Ectodermal cell (in vitro differentiated cells): ENCODE data around the gene ELFN2.
"Not testable (repeated sequence)": the region's sequence is repeated elsewhere in the genome, so short reads cannot be mapped to it uniquely, and the experiment has no call there.

Experiments
- H3K27ac ChIP-seq: 2 replicates; pipeline ENCODE4 v1.7.0; 2013; ENCODE audit warnings: mild to moderate bottlenecking, low read depth, low read length; ENCODE audit not compliant: insufficient read depth, poor library complexity, severe bottlenecking
- H3K27me3 ChIP-seq: 2 replicates; pipeline ENCODE4 v1.7.0; 2013; ENCODE audit warnings: mild to moderate bottlenecking, low read length; ENCODE audit not compliant: insufficient read depth, control insufficient read depth, poor library complexity, severe bottlenecking
- H3K36me3 ChIP-seq: one replicate; pipeline ENCODE4 v1.7.0; 2013; ENCODE audit warnings: low read length; ENCODE audit not compliant: control insufficient read depth, insufficient read depth
- H3K4me1 ChIP-seq: one replicate; pipeline ENCODE4 v1.7.0; 2013; ENCODE audit warnings: low read length; ENCODE audit not compliant: control insufficient read depth, insufficient read depth
- H3K4me3 ChIP-seq: 2 replicates; pipeline ENCODE4 v1.7.0; 2013; ENCODE audit warnings: low read depth, low read length, control low read depth; ENCODE audit not compliant: insufficient read depth
- H3K9me3 ChIP-seq: 2 replicates; pipeline ENCODE4 v1.7.0; 2013; ENCODE audit warnings: mild to moderate bottlenecking, low read length, moderate library complexity; ENCODE audit not compliant: control insufficient read depth
- WGBS, 2 experiments: methylation state at CpG; one replicate each; pipeline ENCODE4 v1.1.7; 2013; ENCODE audit warnings: missing lambda C conversion rate in 2 of 2; 5-methylcytosine and 5-hydroxymethylcytosine counted together

The ELFN2 gene

GRCh38 chr22:37331856-37332536 is 95.3 kb downstream of the ELFN2 start:
- Histone ChIP-seq H3K27ac (no peak overlapping the region), H3K4me1 (peaks cover 31% of the 10 kb centered on the region), H3K36me3 (no peaks in the 10 kb centered on the region), H3K27me3 (peaks cover 38% of the 10 kb centered on the region), H3K4me3 (no peak overlapping the region), H3K9me3 (no peaks in the 10 kb centered on the region)
- 85 to 89% methylated on average over 9 of the region's 9 CpGs for WGBS, 2 experiments

GRCh38 chr22:37331034-37331428 is 96.2 kb downstream of the ELFN2 start:
- 67 to 70% methylated on average over 7 of the region's 7 CpGs for WGBS, 2 experiments
- no peak overlapping the region for H3K27ac ChIP-seq
- H3K36me3 ChIP-seq, result no peaks in the 10 kb centered on the region
- peaks cover 41% of the 10 kb centered on the region for H3K27me3 ChIP-seq
- peaks cover 28% of the 10 kb centered on the region for H3K4me1 ChIP-seq
- no peak overlapping the region for H3K4me3 ChIP-seq
- H3K9me3 ChIP-seq, result no peaks in the 10 kb centered on the region

DNA sequence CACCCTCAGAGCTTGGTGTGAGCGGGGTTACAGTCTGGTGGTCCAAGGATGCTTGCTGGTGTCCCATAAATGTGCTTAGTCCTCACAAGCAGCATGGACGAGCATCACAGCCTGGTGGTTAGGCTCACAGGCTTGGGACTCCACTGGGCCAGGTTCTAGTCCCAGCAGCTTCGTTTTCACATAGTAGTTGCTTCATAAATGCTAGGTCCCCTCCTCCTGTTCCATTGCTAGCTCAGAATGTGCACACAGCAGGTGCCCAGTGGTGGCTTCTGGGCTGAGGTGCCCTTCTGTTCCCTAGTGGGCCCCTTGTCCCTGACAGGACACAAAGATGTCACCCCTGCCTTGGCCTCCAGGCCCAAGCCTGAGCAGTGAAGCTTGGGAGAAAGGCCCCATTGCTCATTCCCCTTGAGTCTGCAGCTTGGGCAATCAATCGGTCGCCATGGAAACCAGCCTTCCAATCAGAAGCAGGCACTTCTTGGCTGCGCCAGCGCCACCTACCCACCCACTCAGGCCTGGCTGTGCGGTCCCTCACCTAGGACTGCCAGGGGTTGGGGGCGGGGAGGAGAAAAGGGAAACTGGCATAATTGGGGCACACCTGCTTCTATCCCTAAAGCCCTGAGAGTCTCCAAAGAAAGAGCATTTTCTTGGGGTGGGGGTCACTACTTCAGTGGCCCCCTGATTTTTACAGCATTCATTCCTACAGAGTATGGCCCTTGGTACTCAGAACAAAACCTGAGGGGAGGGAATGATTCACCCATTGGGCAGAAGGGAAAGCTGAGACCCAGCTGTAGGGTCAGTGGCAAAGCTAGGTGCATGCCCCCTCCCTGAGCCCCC is 96.9 kb downstream of the ELFN2 start:
- 32 to 33% methylated on average over 9 of the region's 9 CpGs for WGBS, 2 experiments
- no peaks in the 10 kb centered on the region for H3K9me3 ChIP-seq
- H3K4me1 ChIP-seq, result peaks cover 21% of the 10 kb centered on the region
- H3K27me3 ChIP-seq, result peaks cover 41% of the 10 kb centered on the region
- H3K36me3 ChIP-seq, result no peaks in the 10 kb centered on the region
- H3K27ac ChIP-seq, result no peak overlapping the region
- no peak overlapping the region for H3K4me3 ChIP-seq

GRCh38 chr22:37329238-37330140 is 97.8 kb downstream of the ELFN2 start:
- Histone ChIP-seq H3K27me3 (peaks cover 41% of the 10 kb centered on the region), H3K4me3 (no peak overlapping the region), H3K36me3 (no peaks in the 10 kb centered on the region), H3K9me3 (no peaks in the 10 kb centered on the region), H3K4me1 (peaks cover 16% of the 10 kb centered on the region), H3K27ac (no peak overlapping the region)
- WGBS, 2 experiments, result 79% methylated on average over 14 of the region's 14 CpGs

- WGBS, 2 experiments, result 43 to 51% methylated on average over 5 to 6 of the region's 6 CpGs
Observed at GRCh38 chr22:37328538-37329237, 98.6 kb downstream of the ELFN2 start.

DNA sequence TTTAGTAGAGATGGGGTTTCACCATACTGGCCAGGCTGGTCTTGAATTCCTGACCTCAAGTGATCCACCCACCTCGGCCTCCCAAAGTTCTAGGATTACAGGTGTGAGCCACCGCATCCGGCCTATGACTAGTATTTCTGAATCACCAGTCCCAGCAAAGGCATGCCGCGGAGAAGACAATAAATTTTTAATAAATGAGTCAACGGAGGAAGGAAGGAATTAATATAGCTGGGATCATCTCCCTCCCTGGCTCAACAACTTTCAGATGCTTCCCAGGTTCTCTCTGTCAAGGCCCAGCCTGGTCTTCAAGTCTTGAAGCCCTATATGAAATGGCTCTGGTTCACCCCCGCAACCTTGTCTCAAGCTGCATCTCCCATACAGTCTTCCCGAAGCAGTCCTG is 99.3 kb downstream of the ELFN2 start:
- H3K36me3 ChIP-seq, result no peaks in the 10 kb centered on the region
- H3K4me1 ChIP-seq, result peaks cover 16% of the 10 kb centered on the region
- peaks cover 43% of the 10 kb centered on the region for H3K27me3 ChIP-seq
- H3K27ac ChIP-seq, result no peak overlapping the region
- 90 to 94% methylated on average over 8 of the region's 8 CpGs for WGBS, 2 experiments
- no peaks in the 10 kb centered on the region for H3K9me3 ChIP-seq
- H3K4me3 ChIP-seq, result no peak overlapping the region

More at GRCh38 chr22:37328538-37329237, 98.6 kb downstream of the ELFN2 start:
- H3K4me1 ChIP-seq, result peaks cover 16% of the 10 kb centered on the region
- H3K36me3 ChIP-seq, H3K4me3 ChIP-seq, H3K9me3 ChIP-seq, H3K27ac ChIP-seq: not testable (repeated sequence)
- peaks cover 41% of the 10 kb centered on the region for H3K27me3 ChIP-seq

- H3K27ac ChIP-seq, result no peak overlapping the region
Observed at GRCh38 chr22:37326726-37327125, 100.6 kb downstream of the ELFN2 start.

DNA sequence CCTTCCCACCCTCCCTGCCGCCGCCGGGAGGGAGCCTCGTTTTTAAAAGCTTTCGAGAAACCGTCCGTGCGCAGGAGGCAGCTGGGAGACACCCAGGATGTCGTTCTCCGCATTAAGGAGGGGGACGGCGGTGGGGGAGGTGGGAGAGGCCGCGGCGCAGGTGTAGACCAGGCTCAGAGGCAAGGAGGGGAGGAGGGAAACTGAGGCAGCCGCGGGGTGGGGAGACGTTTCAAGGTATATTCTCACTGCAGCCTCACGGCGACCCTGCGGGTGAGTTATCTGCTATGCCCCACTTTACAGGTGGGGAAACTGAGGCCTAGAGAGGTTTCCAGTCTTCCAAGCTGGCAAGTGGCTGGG is 102.3 kb downstream of the ELFN2 start:
- Histone ChIP-seq H3K27ac (no peak overlapping the region), H3K36me3 (no peaks in the 10 kb centered on the region), H3K27me3 (peaks cover 42% of the 10 kb centered on the region), H3K4me1 (peaks cover 6% of the 10 kb centered on the region), H3K4me3 (peak overlapping the region; percentile 3), H3K9me3 (no peaks in the 10 kb centered on the region)
- whole genome bisulfite sequencing, 2 experiments, result 4 to 6% methylated on average over 21 of the region's 21 CpGs

More at GRCh38 chr22:37326726-37327125, 100.6 kb downstream of the ELFN2 start:
- WGBS, 2 experiments, result 69 to 71% methylated on average over 7 of the region's 7 CpGs
- peaks cover 42% of the 10 kb centered on the region for H3K27me3 ChIP-seq
- H3K36me3 ChIP-seq, result no peaks in the 10 kb centered on the region
- H3K4me1 ChIP-seq, result peaks cover 16% of the 10 kb centered on the region
- no peaks in the 10 kb centered on the region for H3K9me3 ChIP-seq
- H3K4me3 ChIP-seq, result no peak overlapping the region

DNA sequence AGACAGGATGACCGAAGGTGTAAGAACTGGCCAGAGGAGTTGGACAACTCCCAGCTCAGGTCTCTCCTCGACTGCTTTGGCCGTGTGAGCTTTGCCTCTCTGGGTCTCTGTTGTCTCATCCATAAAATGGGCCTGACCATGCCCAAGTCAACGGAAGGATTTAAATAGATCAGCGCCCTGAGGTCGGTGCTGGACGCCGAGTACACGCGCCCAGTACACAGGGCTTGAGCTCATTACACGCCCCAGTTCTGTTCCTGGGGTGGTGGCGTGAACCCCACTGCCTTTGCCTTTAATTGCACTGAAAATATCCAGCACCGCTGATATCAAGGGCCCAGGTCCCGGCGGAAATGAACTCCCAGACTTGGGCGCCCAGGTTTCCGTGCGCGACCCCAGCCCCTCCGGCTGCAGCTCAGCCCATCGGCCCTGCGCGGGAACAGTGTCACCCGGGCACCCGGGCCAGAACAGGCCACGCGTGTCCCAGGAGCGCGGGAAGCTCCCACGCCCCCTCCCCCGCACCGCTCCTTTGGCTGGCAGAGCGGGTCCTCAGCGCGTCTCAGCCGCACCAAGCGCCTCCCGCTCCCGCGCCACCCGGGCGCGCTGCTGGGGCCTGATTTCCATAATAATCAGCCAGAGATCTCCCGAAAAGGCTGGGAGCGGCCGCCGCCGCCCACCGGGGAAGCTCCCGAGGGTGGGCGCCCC is 102.8 kb downstream of the ELFN2 start:
- peak overlapping the region; percentile 3 for H3K4me3 ChIP-seq
- H3K9me3 ChIP-seq, result no peaks in the 10 kb centered on the region
- H3K27me3 ChIP-seq, result peaks cover 42% of the 10 kb centered on the region
- peaks cover 11% of the 10 kb centered on the region for H3K4me1 ChIP-seq
- no peak overlapping the region for H3K27ac ChIP-seq
- WGBS, 2 experiments, result 9 to 10% methylated on average over 51 of the region's 51 CpGs
- no peaks in the 10 kb centered on the region for H3K36me3 ChIP-seq
